Renal cortical epithelial cell (primary cell): ENCODE data around the gene MRPL28. TPM values are rescaled to one million over a fixed set of nuclear protein-coding genes. Genes with fewer than 3 reads are reported as not detected.
A peak's percentile ranks its signal among the peaks of the same experiment; 100 is the strongest.
"Not testable (repeated sequence)": the region's sequence is repeated elsewhere in the genome, so short reads cannot be mapped to it uniquely, and the experiment has no call there.

Experiments used
- DNase-seq: peaks from one replicate; pipeline ENCODE4 v3.0.0-alpha.2; 2011; ENCODE audit warnings: low read depth
- total RNA-seq: library from RNA; depleted of rRNA; stranded (reverse); fragments of >200 nt; gene quantifications from 2 replicates; pipeline ENCODE4 v1.2.3, GENCODE V29; 2014

The MRPL28 gene
- total RNA-seq, 1 donor from 2014 or later = 59.4 TPM

GRCh38 chr16:373848-374615, 3.7 kb upstream of the MRPL28 start:
- DNase-seq = no peak

DNA sequence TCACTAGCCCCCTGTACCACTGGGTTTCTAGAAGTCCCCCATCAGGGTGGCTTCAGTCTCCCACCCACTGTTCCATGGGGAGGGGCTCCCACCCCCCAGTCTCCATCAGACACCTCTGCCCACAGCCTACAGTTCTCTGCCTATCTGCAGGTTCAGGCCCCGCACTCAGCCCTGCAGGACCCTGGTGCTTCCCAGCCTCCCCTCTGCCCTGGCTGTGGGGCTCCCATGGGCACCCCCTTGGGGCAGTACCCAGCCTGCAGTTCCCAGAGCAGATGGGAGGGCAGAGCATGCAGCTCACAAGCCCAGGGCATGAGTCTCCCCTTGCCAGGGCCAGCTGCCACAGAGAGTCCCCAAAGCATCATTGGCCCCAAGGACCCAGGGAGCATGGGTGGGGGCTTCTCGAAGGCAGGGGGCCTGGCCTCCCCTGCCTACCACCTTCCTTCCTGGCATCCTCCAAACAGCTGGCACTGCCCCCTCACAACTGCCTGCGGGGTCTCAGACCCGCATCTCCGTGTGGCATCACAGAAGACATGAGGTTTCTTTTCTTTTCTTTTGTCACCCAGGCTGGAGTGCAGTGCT, 2.8 kb upstream of the MRPL28 start:
- no peak for DNase-seq

DNA sequence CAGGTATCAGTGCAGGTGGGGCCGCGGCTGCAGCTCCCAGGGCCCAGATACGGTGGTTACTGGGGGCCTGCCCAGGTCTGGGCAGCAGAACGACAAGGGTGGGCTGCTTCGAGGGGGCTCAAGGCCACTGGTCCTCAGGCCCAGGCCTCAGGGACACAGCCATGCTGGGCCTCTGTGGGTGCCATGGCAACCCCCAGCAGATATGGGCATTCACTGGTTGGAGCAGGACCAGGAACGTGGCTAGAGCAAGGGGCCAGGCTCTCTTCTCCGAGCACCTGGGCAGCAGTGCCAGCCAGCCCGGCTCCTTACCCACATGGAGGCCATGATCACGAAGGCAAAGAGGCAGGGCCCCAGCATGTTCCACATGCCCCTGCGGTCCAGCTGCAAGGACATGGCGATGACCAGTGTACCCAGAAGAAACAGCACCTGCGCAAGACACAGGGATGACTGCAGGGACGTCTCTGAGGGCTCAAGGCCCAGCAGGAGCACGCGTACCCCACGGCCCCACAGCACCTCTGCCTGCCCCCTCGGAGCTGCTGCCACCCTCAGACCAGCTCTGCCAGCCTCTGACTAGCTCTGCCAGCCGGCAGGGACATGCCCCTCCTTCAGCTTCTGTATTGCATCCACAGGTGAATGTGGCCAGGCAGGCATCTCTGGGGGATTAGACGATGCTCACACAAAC, 2.1 kb upstream of the MRPL28 start:
- no peak for DNase-seq

GRCh38 chr16:371515-372301, 1.4 kb upstream of the MRPL28 start:
- no peak for DNase-seq

DNA sequence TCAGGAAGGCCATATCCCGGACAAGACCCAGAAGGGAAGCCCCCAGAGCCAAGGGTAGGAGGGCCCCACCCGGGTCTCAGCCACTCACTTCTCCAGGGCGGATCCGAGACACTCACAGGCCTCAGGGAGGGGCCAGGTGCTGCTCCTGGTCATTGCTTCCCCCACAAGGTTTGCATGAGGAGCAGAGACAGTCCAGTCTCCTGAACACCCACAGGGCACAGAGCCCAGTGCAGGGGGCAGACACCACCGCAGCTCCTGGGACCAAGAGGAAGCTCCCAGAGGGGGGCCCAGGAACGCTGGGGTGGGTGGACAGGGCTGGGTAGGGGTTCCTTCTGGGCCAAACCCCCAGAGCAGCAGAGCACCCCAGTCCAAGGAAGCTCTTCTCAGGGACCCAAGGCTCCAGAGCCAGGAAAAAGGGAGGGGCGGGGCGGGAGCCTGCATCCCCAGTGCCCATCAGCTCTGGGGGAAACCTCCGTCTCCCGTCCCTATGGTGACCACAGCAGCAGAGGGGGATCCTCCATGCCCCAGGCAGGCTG, 709 bp upstream of the MRPL28 start:
- no peak for DNase-seq

DNA sequence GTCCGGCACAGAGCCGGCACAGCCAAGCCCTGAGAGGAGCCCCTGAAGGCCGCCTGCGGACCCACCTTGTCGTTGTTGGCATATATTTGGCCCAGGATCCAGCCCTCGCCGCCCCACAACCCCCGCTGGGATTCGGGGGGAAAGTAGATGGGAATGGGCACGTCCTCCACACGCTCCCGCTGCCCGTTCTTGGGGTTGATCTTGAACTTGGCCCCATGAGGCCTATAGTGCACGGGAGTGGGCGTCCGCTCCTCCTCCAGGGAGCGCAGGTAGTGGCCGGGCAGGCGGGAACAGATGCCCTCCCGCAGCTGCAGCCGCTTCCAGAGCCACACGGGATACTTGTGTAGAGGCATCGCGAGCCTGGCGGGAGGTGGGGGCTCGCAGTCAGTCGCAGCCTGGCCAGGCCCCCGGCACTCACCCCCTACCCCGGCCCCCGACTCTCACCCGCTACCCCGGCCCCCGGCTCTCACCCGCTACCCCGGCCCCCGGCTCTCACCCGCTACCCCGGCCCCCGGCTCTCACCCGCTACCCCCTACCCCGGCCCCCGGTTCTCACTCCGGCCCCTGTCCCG, 387 bp downstream of the MRPL28 start:
- no peak for DNase-seq

DNA sequence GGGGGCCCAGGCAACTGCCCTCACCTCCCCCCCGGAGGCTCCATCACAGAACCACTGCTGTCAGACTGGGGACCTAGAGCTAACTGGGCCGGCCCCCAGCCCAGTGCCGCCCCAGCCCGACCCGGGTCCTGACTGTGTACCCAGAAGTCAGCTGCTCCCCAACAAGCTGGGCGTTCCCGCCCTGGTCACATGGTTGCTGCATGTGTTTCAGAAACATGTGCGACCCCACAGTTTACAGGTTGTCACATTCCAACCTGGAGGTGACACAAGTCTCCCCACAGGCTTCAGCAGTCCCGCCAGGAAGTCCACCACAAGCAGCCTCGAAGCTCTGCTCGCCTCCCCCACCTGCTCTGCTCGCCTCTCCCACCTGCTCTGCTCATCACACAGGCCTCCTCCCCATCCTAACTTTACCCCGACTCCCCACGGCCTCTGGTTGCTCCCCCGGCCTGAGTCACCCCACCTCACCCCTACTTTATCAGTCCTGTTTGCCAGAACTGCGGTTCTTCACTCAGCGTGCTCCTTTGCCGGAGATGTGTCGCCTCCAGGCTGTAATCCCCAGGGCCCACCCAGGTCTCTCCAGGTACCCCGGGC, 968 bp downstream of the MRPL28 start:
- no peak for DNase-seq

DNA sequence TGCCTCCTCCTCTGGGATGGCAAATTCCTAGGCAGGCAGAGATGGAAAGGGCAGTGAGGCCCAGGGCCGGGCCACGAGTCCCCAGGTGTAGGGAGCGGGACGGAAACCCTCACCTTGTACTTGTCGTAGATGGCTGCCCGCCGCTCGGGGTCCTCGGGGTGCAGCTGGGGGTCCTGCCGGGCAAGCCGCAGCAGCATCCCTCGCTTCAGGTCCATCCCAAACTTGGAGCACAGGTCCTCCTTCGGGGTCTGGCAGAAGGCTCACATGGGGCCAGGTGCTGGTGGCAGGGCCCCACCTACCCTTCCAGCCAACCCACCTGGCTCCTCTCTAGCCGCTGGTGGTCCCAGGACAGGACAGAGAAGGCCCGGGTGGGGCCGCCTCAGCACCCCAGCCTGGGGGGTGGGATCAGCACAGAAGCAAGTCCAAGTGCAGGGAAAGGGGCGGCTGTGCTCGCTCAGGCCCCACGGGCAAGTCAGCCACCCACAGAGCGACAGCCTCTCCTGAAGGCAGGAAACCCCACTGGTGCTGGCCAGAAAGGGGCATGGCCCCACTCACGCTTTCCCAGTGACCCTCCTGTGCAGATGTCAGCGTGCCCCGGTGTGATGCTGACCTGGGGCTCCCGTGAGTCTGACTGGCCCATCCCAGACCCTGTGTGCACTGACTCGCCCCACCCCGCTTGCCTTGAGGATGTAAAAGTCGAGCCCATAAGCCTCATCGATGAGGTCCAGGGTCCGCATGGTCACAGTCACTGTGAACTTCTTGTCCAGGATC, 1.8 kb downstream of the MRPL28 start:
- DNase-seq = no peak

DNA sequence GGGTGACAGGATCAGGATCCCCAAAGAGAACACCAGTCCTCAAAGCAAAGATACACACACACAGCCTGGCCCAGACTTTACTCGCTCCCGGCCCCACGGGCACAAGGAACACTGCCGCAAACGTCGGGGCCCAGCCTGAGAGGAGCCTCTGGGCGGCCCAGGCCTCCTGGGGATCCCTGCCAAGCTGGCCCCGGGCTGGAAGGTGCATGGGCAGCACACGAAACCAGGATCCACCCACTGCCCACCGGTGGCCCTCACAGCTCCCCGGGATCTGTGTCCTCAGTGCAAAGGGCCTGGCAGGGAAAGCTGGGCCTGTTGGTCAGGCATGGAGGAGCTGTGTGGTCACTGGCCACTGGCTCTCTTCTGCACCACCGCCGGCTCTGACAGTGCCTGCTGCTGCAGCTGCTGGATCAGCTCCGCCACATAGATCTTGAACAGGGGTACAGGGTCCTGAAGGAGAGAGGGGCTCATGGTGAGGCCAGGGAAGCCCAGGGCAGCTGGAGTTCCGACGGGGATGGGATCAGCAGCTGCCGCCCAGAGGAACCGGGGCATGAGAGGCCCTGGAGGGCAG, 2.9 kb downstream of the MRPL28 start:
- DNase-seq = no peak

- DNase-seq = no peak
Observed at GRCh38 chr16:366476-366875, 3.9 kb downstream of the MRPL28 start.

DNA sequence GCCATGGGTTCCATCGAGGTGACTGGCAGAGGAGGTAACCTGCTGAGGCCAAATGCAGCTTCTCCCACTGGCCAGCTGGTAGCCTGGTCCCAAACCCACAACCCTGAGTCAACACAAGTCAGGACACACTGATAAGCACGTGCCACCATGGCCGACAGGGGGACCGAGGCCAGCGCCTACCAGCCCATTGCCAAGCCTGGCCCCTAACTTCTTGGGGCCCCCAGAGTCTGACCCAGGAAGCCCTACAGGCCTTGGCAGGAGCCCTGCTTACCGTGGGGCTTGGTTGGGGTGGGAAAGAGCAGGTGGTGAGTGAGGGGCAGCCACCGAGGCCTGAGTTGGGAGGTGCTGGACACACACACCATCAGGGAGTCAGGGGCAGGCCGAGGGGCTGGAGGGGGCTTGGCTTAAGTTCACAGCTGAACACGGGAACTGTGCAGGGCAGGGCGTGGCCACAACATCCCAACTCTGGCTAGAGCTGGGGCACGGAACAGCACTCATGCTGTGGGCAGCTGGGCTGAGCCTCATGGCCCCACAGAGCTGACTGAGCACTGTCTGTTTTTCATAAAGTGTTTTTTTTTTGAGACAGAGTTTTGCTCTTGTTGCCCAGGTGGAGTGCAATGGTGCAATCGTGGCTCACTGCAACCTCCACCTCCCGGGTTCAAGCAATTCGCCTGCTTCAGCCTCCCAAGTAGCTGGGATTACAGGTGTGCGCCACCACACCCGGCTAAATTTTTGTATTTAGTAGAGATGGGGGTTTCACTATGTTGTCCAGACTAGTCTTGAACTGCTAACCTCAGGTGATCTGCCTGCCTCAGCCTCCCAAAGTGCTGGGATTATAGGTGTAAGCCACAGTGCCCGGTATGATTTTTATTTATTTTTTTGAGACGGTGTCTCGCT, 5.5 kb downstream of the MRPL28 start:
- DNase-seq = no peak

DNA sequence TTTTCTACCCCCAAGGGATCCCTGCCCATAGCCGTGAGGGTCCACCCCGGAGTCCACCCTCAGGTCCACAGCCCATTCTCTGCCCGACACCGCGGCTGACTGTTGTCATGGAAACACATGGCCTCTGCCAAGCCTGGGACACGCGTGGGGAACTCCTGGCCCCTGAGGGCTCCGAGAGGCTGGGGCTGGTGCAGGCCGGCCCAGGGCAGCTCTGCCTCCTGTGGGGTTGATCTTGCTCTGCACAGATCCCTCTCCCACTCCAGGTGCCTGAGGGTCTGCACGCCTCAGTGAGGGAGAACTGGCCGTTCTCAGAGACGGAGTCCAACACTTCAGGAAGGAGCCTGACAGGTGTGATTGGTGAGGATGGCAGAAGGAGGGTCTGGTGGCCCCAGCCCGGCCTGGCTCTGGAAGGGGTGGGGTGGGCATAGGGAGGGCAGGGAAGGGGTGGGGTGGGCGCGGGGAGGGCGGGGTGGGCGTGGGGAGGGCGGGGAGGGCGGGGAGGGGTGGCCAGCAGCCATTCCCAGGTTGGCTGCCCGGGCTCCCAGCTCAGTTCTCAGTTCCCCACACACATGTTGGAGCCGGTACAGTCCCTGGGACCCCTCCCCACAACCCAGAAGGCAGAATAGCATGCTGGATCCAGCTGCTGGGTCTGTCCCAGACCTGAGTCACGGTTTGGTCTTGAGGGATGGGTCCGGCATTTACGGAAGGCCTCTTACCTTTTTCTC, 6.4 kb downstream of the MRPL28 start:
- peak; percentile 35 for DNase-seq

DNA sequence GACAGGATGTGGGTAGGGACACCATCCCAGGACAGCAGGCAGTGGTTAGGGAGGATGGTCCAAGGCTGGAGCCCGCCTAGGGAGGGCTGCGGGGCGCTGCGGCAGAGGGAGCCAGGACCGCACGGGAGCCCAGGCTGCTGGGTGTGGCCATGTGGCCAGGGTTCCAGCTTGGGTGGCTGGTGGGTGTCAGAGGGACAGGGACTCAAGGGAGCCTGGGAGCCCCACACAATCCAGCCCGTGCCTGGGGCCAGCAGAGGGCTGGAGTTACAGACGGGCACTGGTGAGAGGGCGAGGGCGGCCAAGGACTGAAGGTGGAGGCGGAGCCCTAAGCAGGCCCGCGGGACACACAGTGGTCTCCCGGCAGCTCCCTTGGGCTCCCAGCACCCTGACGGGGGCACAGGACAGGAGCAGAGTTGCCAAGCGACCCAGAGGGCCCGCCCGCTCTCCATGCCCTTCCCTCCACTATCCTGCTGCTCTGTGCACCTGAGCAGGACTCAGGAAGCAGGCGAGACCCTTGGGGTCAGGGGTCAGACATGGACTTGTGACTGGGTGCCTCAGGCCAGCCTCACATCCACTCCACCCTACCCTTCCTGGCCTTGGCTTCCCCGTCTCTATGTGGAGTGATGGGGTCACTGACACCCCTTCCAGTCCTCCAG, 7.1 kb downstream of the MRPL28 start:
- DNase-seq = no peak

DNA sequence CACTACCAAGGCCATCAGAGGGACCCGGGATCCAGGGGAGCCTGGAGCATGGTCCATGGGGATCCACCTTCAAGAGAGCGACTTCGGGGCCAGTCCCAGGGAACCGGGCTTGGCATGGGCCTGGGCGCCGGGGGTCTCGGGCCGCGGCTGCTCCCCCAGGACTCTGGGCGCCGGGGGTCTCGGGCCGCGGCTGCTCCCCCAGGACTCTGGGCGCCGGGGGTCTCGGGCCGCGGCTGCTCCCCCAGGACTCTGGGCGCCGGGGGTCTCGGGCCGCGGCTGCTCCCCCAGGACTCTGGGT, 7.7 kb downstream of the MRPL28 start:
- not testable (repeated sequence) for DNase-seq

GRCh38 chr16:361872-362701, 8.3 kb downstream of the MRPL28 start:
- peak; percentile 57 for DNase-seq

DNA sequence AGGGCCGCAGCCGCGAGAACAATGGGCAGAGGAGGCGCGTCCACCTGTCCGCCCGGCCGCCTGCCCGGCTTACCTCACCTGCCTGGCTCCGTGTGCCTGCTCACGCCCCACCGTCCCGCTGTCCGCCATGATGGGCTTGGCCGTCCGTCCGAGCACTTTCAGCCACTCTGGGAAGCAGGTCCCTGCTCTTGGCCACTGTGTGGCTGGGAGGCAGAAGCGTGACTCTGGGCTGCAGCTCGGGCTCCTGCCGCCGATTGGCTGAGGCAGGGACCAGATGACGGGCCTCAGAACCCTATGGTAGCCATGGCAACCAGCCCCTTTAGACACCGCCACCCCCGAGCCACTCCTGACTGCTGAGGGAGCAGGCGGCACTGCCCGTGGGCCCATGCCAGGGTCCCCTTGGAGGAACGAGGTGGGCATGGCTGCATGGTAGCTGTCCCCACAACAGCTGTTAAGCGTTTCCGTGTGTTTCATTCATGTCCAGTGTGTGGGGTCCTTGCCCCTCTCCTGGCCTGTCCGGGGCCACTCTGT, 8.9 kb downstream of the MRPL28 start:
- DNase-seq = no peak
